ENCODE data around the gene BRF1.

GRCh38 chr14:105198588-105198987 lies 102.2 kb downstream of the BRF1 start:
- TF ChIP-seq CTCF (IDR thresholded peaks at IDR 0.05 in 2 of 3, conservative IDR thresholded peaks at IDR 0.05 in 1 of 3; ENCODE audit: borderline replicate concordance in 1 of 3, insufficient read depth in 1 of 3, low read depth in 2 of 3, low read length in 2 of 3) (peak in 2 of 3 experiments; percentile 27 to 35; a peak in 4 of 6 replicates), SRF (IDR thresholded peaks at IDR 0.05; ENCODE audit: low read depth) (no peak), EZH2phosphoT487 (IDR thresholded peaks at IDR 0.05; ENCODE audit: borderline replicate concordance) (no peak), ATF3 (IDR thresholded peaks at IDR 0.05) (no peak), RAD21 (IDR thresholded peaks at IDR 0.05; ENCODE audit: low read depth) (no peak), POLR2A (IDR thresholded peaks at IDR 0.05; ENCODE audit: borderline replicate concordance, extremely low read depth, insufficient read depth, insufficient read length) (no peak)

Data from HCT116 (cell line).